DMS79 (cell line): Measurements from ENCODE around the gene NHSL2.

Experiments used
- DNase-seq: peaks from one replicate; lab custom pipeline; 2025; lab: John Stamatoyannopoulos, UW

NHSL2 gene

GRCh38 chrX:72019487-72019886, 108.8 kb downstream of the NHSL2 start:
- no peak for DNase-seq

GRCh38 chrX:72020204-72020603, 109.6 kb downstream of the NHSL2 start:
- DNase-seq, result no peak

GRCh38 chrX:72020788-72021187, 110.1 kb downstream of the NHSL2 start:
- DNase-seq, result no peak

- DNase-seq, result no peak
Measured at GRCh38 chrX:72021975-72022374, 111.3 kb downstream of the NHSL2 start.

GRCh38 chrX:72023071-72023470, 112.4 kb downstream of the NHSL2 start:
- no peak for DNase-seq

- DNase-seq, result no peak
Measured at GRCh38 chrX:72025236-72025770, 114.7 kb downstream of the NHSL2 start.

GRCh38 chrX:72026341-72027023, 115.8 kb downstream of the NHSL2 start:
- DNase-seq, result no peak

GRCh38 chrX:72027024-72027913, 116.6 kb downstream of the NHSL2 start:
- DNase-seq, result no peak

GRCh38 chrX:72027914-72028307, 117.3 kb downstream of the NHSL2 start:
- DNase-seq, result no peak

- no peak for DNase-seq
Measured at GRCh38 chrX:72028701-72029470, 118.2 kb downstream of the NHSL2 start.

GRCh38 chrX:72029483-72030411, 119.1 kb downstream of the NHSL2 start:
- no peak for DNase-seq

GRCh38 chrX:72030431-72030830, 119.8 kb downstream of the NHSL2 start:
- DNase-seq, result no peak

GRCh38 chrX:72031118-72031517, 120.5 kb downstream of the NHSL2 start:
- DNase-seq, result no peak

- DNase-seq, result no peak
Measured at GRCh38 chrX:72031634-72032033, 121.0 kb downstream of the NHSL2 start.

- DNase-seq, result no peak
Measured at GRCh38 chrX:72037601-72038000, 127.0 kb downstream of the NHSL2 start.

- no peak for DNase-seq
Measured at GRCh38 chrX:72038016-72038415, 127.4 kb downstream of the NHSL2 start.

- no peak for DNase-seq
Measured at GRCh38 chrX:72038868-72039267, 128.2 kb downstream of the NHSL2 start.

GRCh38 chrX:72040506-72040905, 129.9 kb downstream of the NHSL2 start:
- DNase-seq, result no peak

- DNase-seq, result no peak
Measured at GRCh38 chrX:72041176-72041575, 130.5 kb downstream of the NHSL2 start.

- no peak for DNase-seq
Measured at GRCh38 chrX:72041871-72042851, 131.5 kb downstream of the NHSL2 start.
